Measurements from ENCODE around the gene RTKN2.

RTKN2 gene

GRCh38 chr10:62205750-62206399 lies 62.8 kb downstream of the RTKN2 start:
- no peak overlapping the region for H3K27ac Mint-ChIP-seq
- H3K4me1 Mint-ChIP-seq, result peaks cover 8% of the 10 kb centered on the region
- no peaks in the 10 kb centered on the region for H3K27me3 Mint-ChIP-seq (ENCODE audit: low read depth, poor library complexity)
- no peak overlapping the region for H3K4me3 Mint-ChIP-seq
- DNase-seq, result no peak
- no peak for TF ChIP-seq CTCF (IDR thresholded peaks at IDR 0.05)
- H3K36me3 Mint-ChIP-seq (ENCODE audit: low read depth), result peaks cover 18% of the 10 kb centered on the region
- H3K9me3 Mint-ChIP-seq, result no peaks in the 10 kb centered on the region

- H3K4me3 Mint-ChIP-seq, result no peak overlapping the region
- no peak for TF ChIP-seq CTCF (IDR thresholded peaks at IDR 0.05)
- H3K36me3 Mint-ChIP-seq (ENCODE audit: low read depth), result no peaks in the 10 kb centered on the region
- no peaks in the 10 kb centered on the region for H3K9me3 Mint-ChIP-seq
- no peaks in the 10 kb centered on the region for H3K4me1 Mint-ChIP-seq
- no peaks in the 10 kb centered on the region for H3K27me3 Mint-ChIP-seq (ENCODE audit: low read depth, poor library complexity)
- H3K27ac Mint-ChIP-seq, result no peak overlapping the region
- no peak for DNase-seq
Measured at GRCh38 chr10:62199584-62199983, 69.1 kb downstream of the RTKN2 start.

GRCh38 chr10:62196528-62196927 lies 72.1 kb downstream of the RTKN2 start:
- Mint-ChIP-seq H3K4me1 (no peaks in the 10 kb centered on the region), H3K27ac (no peak overlapping the region), H3K27me3 (ENCODE audit: low read depth, poor library complexity) (no peaks in the 10 kb centered on the region), H3K9me3 (no peaks in the 10 kb centered on the region), H3K4me3 (no peak overlapping the region), H3K36me3 (ENCODE audit: low read depth) (peaks cover 8% of the 10 kb centered on the region)
- DNase-seq, result no peak
- TF ChIP-seq CTCF (IDR thresholded peaks at IDR 0.05), result no peak

GRCh38 chr10:62195675-62195926 lies 73.0 kb downstream of the RTKN2 start:
- H3K27ac Mint-ChIP-seq, result peak overlapping the region; percentile 7
- no peak for DNase-seq
- peaks cover 17% of the 10 kb centered on the region for H3K36me3 Mint-ChIP-seq (ENCODE audit: low read depth)
- H3K27me3 Mint-ChIP-seq (ENCODE audit: low read depth, poor library complexity), result no peaks in the 10 kb centered on the region
- no peak for TF ChIP-seq CTCF (IDR thresholded peaks at IDR 0.05)
- H3K4me1 Mint-ChIP-seq, result no peaks in the 10 kb centered on the region
- H3K9me3 Mint-ChIP-seq, result no peaks in the 10 kb centered on the region
- H3K4me3 Mint-ChIP-seq, result no peak overlapping the region

- Mint-ChIP-seq H3K4me1 (no peaks in the 10 kb centered on the region), H3K27me3 (ENCODE audit: low read depth, poor library complexity) (no peaks in the 10 kb centered on the region), H3K9me3 (no peaks in the 10 kb centered on the region), H3K27ac (peak overlapping the region; percentile 7), H3K4me3 (no peak overlapping the region), H3K36me3 (ENCODE audit: low read depth) (peaks cover 19% of the 10 kb centered on the region)
- no peak for TF ChIP-seq CTCF (IDR thresholded peaks at IDR 0.05)
- no peak for DNase-seq
Measured at GRCh38 chr10:62194924-62195674, 73.5 kb downstream of the RTKN2 start.

GRCh38 chr10:62193479-62193878 lies 75.2 kb downstream of the RTKN2 start:
- Mint-ChIP-seq H3K9me3 (no peaks in the 10 kb centered on the region), H3K36me3 (ENCODE audit: low read depth) (peaks cover 33% of the 10 kb centered on the region), H3K4me3 (no peak overlapping the region), H3K27me3 (ENCODE audit: low read depth, poor library complexity) (no peaks in the 10 kb centered on the region), H3K4me1 (no peaks in the 10 kb centered on the region), H3K27ac (no peak overlapping the region)
- no peak for TF ChIP-seq CTCF (IDR thresholded peaks at IDR 0.05)
- DNase-seq, result no peak
